Keratinocyte (primary cell): ENCODE results near the gene RTN1. TPM values are rescaled to one million over a fixed set of nuclear protein-coding genes. Genes with fewer than 3 reads are reported as not detected.

Experiments used
- DNase-seq: peaks from one replicate; pipeline ENCODE4 v3.0.0-alpha.2; 2011; ENCODE audit warnings: low read depth, missing footprints, low spot score
- FAIRE-seq: peaks from 2 replicates; lab custom pipeline; 2011; peaks lifted over from hg19 to GRCh38; lab: Jason Lieb, UNC
- H2AFZ ChIP-seq: 2 replicates; pipeline ENCODE4 v1.6.0; 2012; ENCODE audit warnings: low read length, control low read depth, inconsistent platforms; ENCODE audit not compliant: control insufficient read depth
- H3K27ac ChIP-seq: 2 replicates; pipeline ENCODE4 v1.5.1; 2011; ENCODE audit warnings: low read length; ENCODE audit not compliant: control insufficient read depth, insufficient read depth
- H3K27me3 ChIP-seq: 3 replicates; pipeline ENCODE4 v1.6.0; 2011; ENCODE audit warnings: low read length; ENCODE audit not compliant: control insufficient read depth, insufficient read depth; ENCODE audit errors: extremely low read depth
- H3K36me3 ChIP-seq, 2 experiments: 2 replicates in 1 of 2; 3 replicates in 1 of 2; pipeline ENCODE4 v1.5.1; 2011; ENCODE audit warnings: low read length in 2 of 2, mild to moderate bottlenecking in 1 of 2; ENCODE audit not compliant: control insufficient read depth in 2 of 2, insufficient read depth in 2 of 2; ENCODE audit errors: extremely low read depth in 1 of 2
- H3K4me1 ChIP-seq: 3 replicates; pipeline ENCODE4 v1.5.1; 2011; ENCODE audit warnings: low read length; ENCODE audit not compliant: control insufficient read depth, insufficient read depth; ENCODE audit errors: extremely low read depth
- H3K4me2 ChIP-seq: 3 replicates; pipeline ENCODE4 v1.6.0; 2011; ENCODE audit warnings: low read depth, low read length; ENCODE audit not compliant: control insufficient read depth, insufficient read depth; ENCODE audit errors: extremely low read depth
- H3K4me3 ChIP-seq, 3 experiments: fragments of 200-600 bp in 1 of 3; sonication (generic) in 1 of 3; 2 replicates in 2 of 3; 3 replicates in 1 of 3; pipeline ENCODE4 v1.5.1; 2011 to 2016; ENCODE audit warnings: low read length in 3 of 3, mild to moderate bottlenecking in 3 of 3, control low read depth in 2 of 3, inconsistent platforms in 1 of 3, low read depth in 1 of 3, mixed read lengths in 1 of 3, mixed run types in 1 of 3, moderate library complexity in 1 of 3; ENCODE audit not compliant: control insufficient read depth in 2 of 3, insufficient read depth in 2 of 3; ENCODE audit errors: extremely low read depth in 1 of 3
- H3K79me2 ChIP-seq: 2 replicates; pipeline ENCODE4 v1.6.0; 2012; ENCODE audit warnings: low read length; ENCODE audit not compliant: control insufficient read depth, insufficient read depth
- H3K9ac ChIP-seq: 3 replicates; pipeline ENCODE4 v1.6.0; 2011; ENCODE audit warnings: low read length; ENCODE audit not compliant: control insufficient read depth, insufficient read depth; ENCODE audit errors: extremely low read depth
- H3K9me1 ChIP-seq: 3 replicates; pipeline ENCODE4 v1.6.0; 2011; ENCODE audit warnings: low read length; ENCODE audit not compliant: control insufficient read depth, insufficient read depth; ENCODE audit errors: extremely low read depth
- H3K9me3 ChIP-seq: 2 replicates; pipeline ENCODE4 v1.5.1; 2012; ENCODE audit warnings: low read depth, low read length; ENCODE audit not compliant: control insufficient read depth
- H4K20me1 ChIP-seq: 3 replicates; pipeline ENCODE4 v1.6.0; 2011; ENCODE audit warnings: low read length; ENCODE audit not compliant: control insufficient read depth, insufficient read depth; ENCODE audit errors: extremely low read depth
- CTCF ChIP-seq, 3 experiments: IDR thresholded peaks in 1 of 3; conservative IDR thresholded peaks in 1 of 3; optimal IDR thresholded peaks in 1 of 3; 2 replicates in 2 of 3; 3 replicates in 1 of 3; pipeline versions ENCODE3 to v1.5.1; 2011; ENCODE audit warnings: low read length in 3 of 3, mild to moderate bottlenecking in 3 of 3, moderate library complexity in 2 of 3, control low read depth in 1 of 3, inconsistent platforms in 1 of 3; ENCODE audit not compliant: insufficient read depth in 2 of 3; ENCODE audit errors: extremely low read depth in 1 of 3
- EZH2 ChIP-seq: IDR thresholded peaks from one replicate; pipeline ENCODE4 v1.6.1; 2012; ENCODE audit warnings: inconsistent platforms, mild to moderate bottlenecking, low read length, moderate library complexity
- dilution Hi-C: fragments of 300-500 bp; cut with MboI; formaldehyde crosslinking; loops from one replicate; pipeline ENCODE4 v1.7.0; 2020; ENCODE audit warnings: low sequenced_read_pairs; ENCODE audit not compliant: extremely low pct_ligation_motif_present
- polyA plus RNA-seq, 5 experiments: library from polyadenylated mRNA; depleted of rRNA in 3 of 5; stranded (reverse) in 3 of 5; stranded (forward) in 1 of 5; unstranded in 1 of 5; fragments of >200 nt; gene quantifications; 1 replicate in 1 of 5; 2 replicates in 3 of 5; 3 replicates in 1 of 5; pipeline versions ENCODE4 v1.2.1 to v1.2.3, GENCODE V29; 2011 to 2012; ENCODE audit warnings: missing spikeins in 2 of 5, low read depth in 1 of 5, low replicate concordance in 1 of 5

The RTN1 gene
- polyA plus RNA-seq, 1 donor (not counting 4 experiments of a cell fraction or from before 2014, with no cell fraction given), result 0.05 TPM

- no peak for TF ChIP-seq EZH2
- no peak for TF ChIP-seq CTCF (optimal IDR thresholded peaks at IDR 0.05 in 1 of 3, IDR thresholded peaks at IDR 0.05 in 1 of 3, conservative IDR thresholded peaks at IDR 0.05 in 1 of 3; ENCODE audit: extremely low read depth in 1 of 3, insufficient read depth in 2 of 3, low read length in 3 of 3)
- H3K4me1 ChIP-seq, result no peaks in the 10 kb centered on the region
- no peak overlapping the region for H3K9ac ChIP-seq
- no peak overlapping the region for H3K27ac ChIP-seq
- H3K9me1 ChIP-seq, result no peaks in the 10 kb centered on the region
- dilution Hi-C loops, result no loop called here
- H4K20me1 ChIP-seq, result no peaks in the 10 kb centered on the region
- no peak for FAIRE-seq
- no peaks in the 10 kb centered on the region for H3K79me2 ChIP-seq
- H3K9me3 ChIP-seq, result no peaks in the 10 kb centered on the region
- H3K27me3 ChIP-seq, result no peaks in the 10 kb centered on the region
- H2AFZ ChIP-seq, result no peak overlapping the region
- no peak overlapping the region for H3K4me2 ChIP-seq
- DNase-seq, result no peak
- H3K36me3 ChIP-seq, result no peaks in the 10 kb centered on the region
- H3K4me3 ChIP-seq, result no peak overlapping the region
Observed at GRCh38 chr14:59711080-59711479, 159.5 kb downstream of the RTN1 start.

- Histone ChIP-seq H4K20me1 (no peaks in the 10 kb centered on the region), H3K27ac (no peak overlapping the region), H3K9me3 (no peaks in the 10 kb centered on the region), H2AFZ (no peak overlapping the region), H3K4me1 (no peaks in the 10 kb centered on the region), H3K4me3 (no peak overlapping the region), H3K9me1 (no peaks in the 10 kb centered on the region), H3K4me2 (no peak overlapping the region), H3K9ac (no peak overlapping the region), H3K27me3 (no peaks in the 10 kb centered on the region), H3K79me2 (no peaks in the 10 kb centered on the region), H3K36me3 (no peaks in the 10 kb centered on the region)
- no peak for FAIRE-seq
- no peak for TF ChIP-seq EZH2
- no peak for TF ChIP-seq CTCF (optimal IDR thresholded peaks at IDR 0.05 in 1 of 3, IDR thresholded peaks at IDR 0.05 in 1 of 3, conservative IDR thresholded peaks at IDR 0.05 in 1 of 3; ENCODE audit: extremely low read depth in 1 of 3, insufficient read depth in 2 of 3, low read length in 3 of 3)
- no peak for DNase-seq
- dilution Hi-C loops, result no loop called here
Observed at GRCh38 chr14:59707778-59708561, 162.6 kb downstream of the RTN1 start.
